OCI-LY3 (cell line): ENCODE results near the gene DDIT4.

Experiments
- H2AFZ ChIP-seq: fragments of 200-600, 300-600 bp; shearing (Covaris generic); 2 replicates; pipeline ENCODE4 v1.6.0; 2014; ENCODE audit warnings: antibody characterized with exemption, low read depth, low read length
- H3K27ac ChIP-seq: fragments of 200-600, 300-600 bp; sonication (generic); 2 replicates; pipeline ENCODE4 v1.5.1; 2014; ENCODE audit warnings: mild to moderate bottlenecking, low read length, moderate library complexity, mixed read lengths
- H3K27me3 ChIP-seq: fragments of 200-600, 300-600 bp; sonication (generic); 2 replicates; pipeline ENCODE4 v1.6.1; 2014; ENCODE audit warnings: low read depth, low read length, mixed read lengths
- H3K36me3 ChIP-seq: fragments of 200-600, 300-600 bp; sonication (generic); replicated peaks from 2 replicates; pipeline ENCODE3; 2014; ENCODE audit warnings: low read depth, low read length, mixed read lengths
- H3K4me1 ChIP-seq: fragments of 300-600, 200-600 bp; sonication (generic); 2 replicates; pipeline ENCODE4 v1.6.1; 2014; ENCODE audit warnings: low read length, mixed read lengths
- H3K4me2 ChIP-seq: fragments of 200-600, 300-600 bp; sonication (generic); 2 replicates; pipeline ENCODE4 v1.6.1; 2014; ENCODE audit warnings: low read length, mixed read lengths
- H3K4me3 ChIP-seq: fragments of 300-600, 200-600 bp; sonication (generic); 2 replicates; pipeline ENCODE4 v1.5.1; 2014; ENCODE audit warnings: antibody characterized with exemption, mild to moderate bottlenecking, low read length, moderate library complexity
- H3K79me2 ChIP-seq: fragments of 300-600, 200-600 bp; shearing (Covaris generic); 2 replicates; pipeline ENCODE4 v1.6.1; 2014; ENCODE audit warnings: mild to moderate bottlenecking, low read length, mixed read lengths
- H3K9ac ChIP-seq: fragments of 300-600, 200-600 bp; shearing (Covaris generic); 2 replicates; pipeline ENCODE4 v1.6.0; 2014; ENCODE audit warnings: mild to moderate bottlenecking, low read length, moderate library complexity
- H3K9me3 ChIP-seq: fragments of 200-600, 300-600 bp; shearing (Covaris generic); 2 replicates; pipeline ENCODE4 v1.6.1; 2014; ENCODE audit warnings: low read length, mixed read lengths; ENCODE audit not compliant: insufficient read depth
- H4K20me1 ChIP-seq: fragments of 200-600, 300-600 bp; sonication (generic); 2 replicates; pipeline ENCODE4 v1.6.1; 2016; ENCODE audit warnings: low read length, mixed read lengths; ENCODE audit not compliant: insufficient read depth
- CTCF ChIP-seq: fragments of 200-600, 300-600 bp; sonication (generic); IDR thresholded peaks from 2 replicates; pipeline ENCODE4 v1.5.1; 2014; ENCODE audit warnings: antibody characterized with exemption, low read length, low read depth
- EZH2phosphoT487 ChIP-seq: fragments of 200-600 bp; shearing (Covaris generic); IDR thresholded peaks from 2 replicates; pipeline ENCODE4 v1.6.1; 2018; ENCODE audit warnings: antibody characterized with exemption, mixed run types, low read depth

The DDIT4 gene

GRCh38 chr10:72270607-72271281, 3.0 kb upstream of the DDIT4 start:
- Histone ChIP-seq H3K4me1 (peaks cover 36% of the 10 kb centered on the region), H3K4me2 (no peak overlapping the region), H3K9ac (no peak overlapping the region), H3K79me2 (peaks cover 17% of the 10 kb centered on the region), H2AFZ (no peak overlapping the region), H3K9me3 (no peaks in the 10 kb centered on the region), H4K20me1 (peaks cover 13% of the 10 kb centered on the region), H3K36me3 (peaks cover 18% of the 10 kb centered on the region), H3K4me3 (no peak overlapping the region), H3K27me3 (peaks cover 7% of the 10 kb centered on the region; the same call in 1 of the 2 replicates), H3K27ac (no peak overlapping the region)
- TF ChIP-seq EZH2phosphoT487, result no peak
- no peak for TF ChIP-seq CTCF

- H3K79me2 ChIP-seq, result peaks cover 17% of the 10 kb centered on the region
- TF ChIP-seq CTCF (no peak), EZH2phosphoT487 (no peak)
- H3K27me3 ChIP-seq, result peaks cover 7% of the 10 kb centered on the region; the same call in 1 of the 2 replicates
- H2AFZ ChIP-seq, result peak overlapping the region; percentile 68; the same call in 1 of the 2 replicates
- peak overlapping the region; percentile 99 for H3K4me2 ChIP-seq
- H4K20me1 ChIP-seq, result peaks cover 18% of the 10 kb centered on the region
- H3K36me3 ChIP-seq, result peaks cover 27% of the 10 kb centered on the region
- peak overlapping the region; percentile 57 for H3K27ac ChIP-seq
- peak overlapping the region; percentile 82 for H3K4me3 ChIP-seq
- peaks cover 25% of the 10 kb centered on the region for H3K4me1 ChIP-seq
- H3K9ac ChIP-seq, result peak overlapping the region; percentile 74
- no peaks in the 10 kb centered on the region for H3K9me3 ChIP-seq
These were observed 875 bp upstream of the DDIT4 start for GRCh38 chr10:72272689-72273409.

- Histone ChIP-seq H3K9ac (peak overlapping the region; percentile 79), H3K4me2 (peak overlapping the region; percentile 92), H3K4me3 (peak overlapping the region; percentile 82), H3K27me3 (peaks cover 7% of the 10 kb centered on the region; the same call in 1 of the 2 replicates), H3K9me3 (no peaks in the 10 kb centered on the region), H3K27ac (peak overlapping the region; percentile 32), H3K36me3 (peaks cover 27% of the 10 kb centered on the region), H3K4me1 (peaks cover 25% of the 10 kb centered on the region), H4K20me1 (peaks cover 18% of the 10 kb centered on the region), H3K79me2 (peaks cover 17% of the 10 kb centered on the region), H2AFZ (no peak overlapping the region)
- TF ChIP-seq EZH2phosphoT487 (no peak), CTCF (no peak)
These were observed 547 bp downstream of the DDIT4 start for GRCh38 chr10:72274213-72274729.
